ENCODE data around the gene PACSIN3. TPM values are rescaled to one million over a fixed set of nuclear protein-coding genes. Genes with fewer than 3 reads are reported as not detected.

PACSIN3 gene
- total and polyA plus RNA-seq, 9 donors: 123 to 239 (median 203) TPM

DNA sequence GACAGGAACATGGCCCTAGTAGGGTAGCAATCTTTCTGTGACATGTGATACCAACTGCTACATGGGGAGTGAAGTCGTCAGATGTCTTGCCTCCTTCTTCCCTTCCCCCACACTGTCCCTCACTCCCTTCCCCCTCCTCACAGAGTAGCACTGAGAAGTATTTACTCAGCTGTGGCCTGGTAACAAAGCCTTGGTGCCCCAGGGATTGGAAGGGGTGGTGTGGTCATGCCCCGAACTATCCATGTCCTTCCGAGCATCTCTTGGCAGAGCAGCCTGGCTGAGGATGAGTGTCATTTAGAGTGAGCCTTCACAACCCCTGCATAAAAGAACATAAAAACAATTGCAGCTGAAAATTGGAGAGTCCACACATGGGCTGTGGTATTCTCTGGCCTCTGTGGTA, 55.7 kb downstream of the PACSIN3 start:
- Histone ChIP-seq H3K9me3 (replicated peaks; ENCODE audit: control insufficient read depth, low read depth, low read length) (no peaks in the 10 kb centered on the region), H3K27me3 (ENCODE audit: control insufficient read depth, insufficient read depth, low read length) (no peaks in the 10 kb centered on the region), H3K36me3 (ENCODE audit: control insufficient read depth, insufficient read depth, low read length) (no peaks in the 10 kb centered on the region), H3K27ac (ENCODE audit: low read length) (no peak overlapping the region), H3K4me1 (ENCODE audit: control insufficient read depth, insufficient read depth, low read length) (peaks cover 7% of the 10 kb centered on the region), H3K4me3 (ENCODE audit: low read length) (no peak overlapping the region)
- DNase-seq: no peak
- WGBS (ENCODE audit: insufficient coverage): 40% methylated on average over 1 of the region's 3 CpGs

Other genes starting within 250 kb of the PACSIN3 start
- 14.1 TPM for gene CSTPP1, start 249.7 kb downstream of the PACSIN3 start, total RNA-seq
- 10 to 100 TPM; 18.5 to 23.9 (median 23.2) TPM for gene CSTPP1, start 249.7 kb downstream of the PACSIN3 start, polyA plus RNA-seq (ENCODE audit: insufficient read depth in 1 of 8, insufficient read length in 8 of 8, low replicate concordance in 1 of 8)
- 90.2 TPM for gene ARFGAP2, start 9.6 kb downstream of the PACSIN3 start, total RNA-seq
- 10 to 100 TPM; 59.8 to 91.0 (median 72.3) TPM for gene ARFGAP2, start 9.6 kb downstream of the PACSIN3 start, polyA plus RNA-seq (ENCODE audit: insufficient read depth in 1 of 8, insufficient read length in 8 of 8, low replicate concordance in 1 of 8)
- gene DDB2, start 28.5 kb upstream of the PACSIN3 start, total RNA-seq: 11.9 TPM
- 10 to 100 TPM in 7 of 8 donors, 1 to 10 TPM in 1; 9.7 to 15.1 (median 12.1) TPM for gene DDB2, start 28.5 kb upstream of the PACSIN3 start, polyA plus RNA-seq (ENCODE audit: insufficient read depth in 1 of 8, insufficient read length in 8 of 8, low replicate concordance in 1 of 8)
- 15.6 TPM for gene ACP2, start 62.4 kb upstream of the PACSIN3 start, total RNA-seq
- 10 to 100 TPM; 19.3 to 31.8 (median 28.4) TPM for gene ACP2, start 62.4 kb upstream of the PACSIN3 start, polyA plus RNA-seq (ENCODE audit: insufficient read depth in 1 of 8, insufficient read length in 8 of 8, low replicate concordance in 1 of 8)
- gene NR1H3, start 71.6 kb upstream of the PACSIN3 start, total RNA-seq: 18.8 TPM
- gene NR1H3, start 71.6 kb upstream of the PACSIN3 start, polyA plus RNA-seq (ENCODE audit: insufficient read depth in 1 of 8, insufficient read length in 8 of 8, low replicate concordance in 1 of 8): 10 to 100 TPM; 12.9 to 26.2 (median 15.1) TPM
- gene MADD, start 83.7 kb upstream of the PACSIN3 start, total RNA-seq: 16.7 TPM
- 10 to 100 TPM; 25.0 to 34.3 (median 31.0) TPM for gene MADD, start 83.7 kb upstream of the PACSIN3 start, polyA plus RNA-seq (ENCODE audit: insufficient read depth in 1 of 8, insufficient read length in 8 of 8, low replicate concordance in 1 of 8)
- gene MYBPC3, start 166.3 kb upstream of the PACSIN3 start, total RNA-seq: 0.13 TPM
- 1 to 10 TPM in 1 of 8 donors, under 1 TPM in 7; 0.06 to 1.1 (median 0.30) TPM for gene MYBPC3, start 166.3 kb upstream of the PACSIN3 start, polyA plus RNA-seq (ENCODE audit: insufficient read depth in 1 of 8, insufficient read length in 8 of 8, low replicate concordance in 1 of 8)
- 3.6 TPM for gene SPI1, start 192.1 kb upstream of the PACSIN3 start, total RNA-seq
- 1 to 10 TPM; 5.6 to 8.2 (median 6.0) TPM for gene SPI1, start 192.1 kb upstream of the PACSIN3 start, polyA plus RNA-seq (ENCODE audit: insufficient read depth in 1 of 8, insufficient read length in 8 of 8, low replicate concordance in 1 of 8)
- gene SLC39A13, start 222.2 kb upstream of the PACSIN3 start, total RNA-seq: 37.7 TPM
- gene SLC39A13, start 222.2 kb upstream of the PACSIN3 start, polyA plus RNA-seq (ENCODE audit: insufficient read depth in 1 of 8, insufficient read length in 8 of 8, low replicate concordance in 1 of 8): 10 to 100 TPM; 36.2 to 46.5 (median 42.5) TPM
- 99.1 TPM for gene PSMC3, start 240.0 kb upstream of the PACSIN3 start, total RNA-seq
- gene PSMC3, start 240.0 kb upstream of the PACSIN3 start, polyA plus RNA-seq (ENCODE audit: insufficient read depth in 1 of 8, insufficient read length in 8 of 8, low replicate concordance in 1 of 8): 100 to 1,000 TPM; 125 to 159 (median 136) TPM